Activated naive CD8-positive, alpha-beta T cell (primary cell): ENCODE measurements around the gene VASH2.
"Not testable (repeated sequence)": the region's sequence is repeated elsewhere in the genome, so short reads cannot be mapped to it uniquely, and the experiment has no call there.

Source experiments
- H3K27ac Mint-ChIP-seq: one replicate; pipeline ENCODE4 v1.8.0; 2021; ENCODE audit warnings: mixed read lengths
- H3K27me3 Mint-ChIP-seq: one replicate; pipeline ENCODE4 v1.8.0; 2021; ENCODE audit warnings: mixed read lengths
- H3K36me3 Mint-ChIP-seq: one replicate; pipeline ENCODE4 v1.8.0; 2021; ENCODE audit warnings: mixed read lengths
- H3K4me1 Mint-ChIP-seq: one replicate; pipeline ENCODE4 v1.8.0; 2021; ENCODE audit warnings: low read depth, mixed read lengths
- H3K4me3 Mint-ChIP-seq: one replicate; pipeline ENCODE4 v1.8.0; 2021; ENCODE audit warnings: mild to moderate bottlenecking, mixed read lengths
- H3K9me3 Mint-ChIP-seq: one replicate; pipeline ENCODE4 v1.8.0; 2021; ENCODE audit warnings: low read depth, mixed read lengths

The VASH2 gene

DNA sequence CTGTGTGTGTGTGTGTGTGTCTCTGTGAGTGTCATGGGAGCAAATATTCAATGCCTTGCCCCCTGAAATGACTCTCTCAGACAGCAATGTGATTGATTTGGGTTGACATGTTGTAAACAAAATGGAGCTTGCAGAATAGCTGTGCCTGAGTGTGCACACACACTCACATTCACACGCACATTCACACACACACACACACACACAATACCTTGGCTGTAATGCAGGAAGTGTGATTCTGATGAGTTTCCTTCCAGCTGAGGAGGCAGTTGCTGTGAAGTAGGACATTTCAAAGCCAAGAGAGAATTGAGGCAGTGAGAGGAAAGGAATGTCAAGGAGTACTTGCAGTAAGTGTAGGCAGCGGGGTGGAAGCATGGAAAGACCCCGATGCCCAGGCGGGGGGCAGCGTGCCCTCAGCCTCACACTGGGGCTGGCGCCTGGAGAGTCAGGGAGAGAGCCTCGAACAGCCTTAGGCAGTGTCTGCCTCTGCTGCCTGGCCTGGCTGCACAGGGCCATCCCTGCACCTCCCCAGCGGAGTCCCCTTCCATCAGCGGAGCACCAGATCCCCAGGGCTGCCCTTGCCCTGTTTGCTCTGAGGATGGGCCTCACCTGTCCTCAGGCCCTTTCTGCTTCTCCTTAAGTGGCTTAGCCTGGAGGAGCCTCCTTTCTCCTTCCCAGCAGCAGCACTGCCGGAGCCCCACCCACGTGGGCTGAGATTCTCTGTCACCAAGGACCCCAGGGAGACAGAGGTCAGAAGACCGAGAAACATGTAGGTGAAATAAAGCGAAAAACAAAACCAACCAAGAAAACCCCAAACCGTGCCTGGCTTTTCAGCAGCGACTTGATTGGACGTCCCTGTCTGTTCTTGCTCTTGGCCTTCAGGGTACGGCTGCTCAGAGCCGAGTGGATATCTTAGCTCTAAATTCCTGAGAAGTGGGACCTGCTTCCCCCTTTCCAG is 9.2 kb downstream of the VASH2 start:
- H3K27ac Mint-ChIP-seq = no peak overlapping the region
- H3K4me1 Mint-ChIP-seq = no peaks in the 10 kb centered on the region
- H3K4me3 Mint-ChIP-seq = no peak overlapping the region
- no peaks in the 10 kb centered on the region for H3K36me3 Mint-ChIP-seq
- H3K9me3 Mint-ChIP-seq = no peaks in the 10 kb centered on the region
- peaks cover 17% of the 10 kb centered on the region for H3K27me3 Mint-ChIP-seq

DNA sequence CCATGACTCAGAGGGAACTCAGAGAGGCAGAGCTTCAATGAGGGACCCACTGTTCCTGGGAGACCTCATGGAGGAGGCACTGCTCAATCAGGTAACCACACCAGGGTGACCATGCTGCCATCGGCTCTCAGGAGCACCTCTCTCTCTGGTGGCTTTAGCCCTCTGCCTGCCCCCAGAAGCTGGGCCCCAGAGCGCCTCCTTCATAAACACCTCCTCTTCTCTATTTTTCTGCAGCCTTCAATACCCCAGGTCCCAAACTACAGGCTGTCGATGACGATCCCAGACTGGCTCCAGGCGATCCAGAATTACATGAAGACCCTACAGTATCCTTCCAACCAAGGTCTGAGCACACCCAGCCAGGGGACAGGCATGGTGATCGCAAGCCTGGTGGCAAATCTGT is 10.6 kb downstream of the VASH2 start:
- peaks cover 16% of the 10 kb centered on the region for H3K27me3 Mint-ChIP-seq
- H3K36me3 Mint-ChIP-seq = no peaks in the 10 kb centered on the region
- no peaks in the 10 kb centered on the region for H3K4me1 Mint-ChIP-seq
- H3K9me3 Mint-ChIP-seq = no peaks in the 10 kb centered on the region
- no peak overlapping the region for H3K4me3 Mint-ChIP-seq
- no peak overlapping the region for H3K27ac Mint-ChIP-seq

DNA sequence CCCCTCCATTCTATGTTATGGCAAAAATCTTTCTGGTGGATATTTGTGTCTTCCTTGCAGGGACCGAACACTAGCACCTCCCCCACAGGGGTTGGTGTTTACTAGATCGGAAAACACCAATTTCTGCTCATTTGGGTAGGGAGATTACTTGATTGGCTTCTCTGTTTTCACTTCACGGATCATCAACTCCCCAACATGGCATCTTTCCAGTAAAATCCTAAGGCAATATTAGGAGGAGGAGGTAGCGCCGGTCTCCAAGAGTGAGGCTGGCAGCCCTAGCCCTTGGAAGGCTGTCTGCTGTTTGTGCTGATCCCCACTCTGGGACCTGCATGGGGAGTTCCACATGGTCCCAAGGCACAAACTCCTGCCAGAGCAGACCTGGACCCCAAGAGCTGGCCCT is 12.2 kb downstream of the VASH2 start:
- H3K9me3 Mint-ChIP-seq = no peaks in the 10 kb centered on the region
- no peaks in the 10 kb centered on the region for H3K4me1 Mint-ChIP-seq
- no peak overlapping the region for H3K27ac Mint-ChIP-seq
- no peak overlapping the region for H3K4me3 Mint-ChIP-seq
- no peaks in the 10 kb centered on the region for H3K36me3 Mint-ChIP-seq
- H3K27me3 Mint-ChIP-seq = peaks cover 13% of the 10 kb centered on the region

DNA sequence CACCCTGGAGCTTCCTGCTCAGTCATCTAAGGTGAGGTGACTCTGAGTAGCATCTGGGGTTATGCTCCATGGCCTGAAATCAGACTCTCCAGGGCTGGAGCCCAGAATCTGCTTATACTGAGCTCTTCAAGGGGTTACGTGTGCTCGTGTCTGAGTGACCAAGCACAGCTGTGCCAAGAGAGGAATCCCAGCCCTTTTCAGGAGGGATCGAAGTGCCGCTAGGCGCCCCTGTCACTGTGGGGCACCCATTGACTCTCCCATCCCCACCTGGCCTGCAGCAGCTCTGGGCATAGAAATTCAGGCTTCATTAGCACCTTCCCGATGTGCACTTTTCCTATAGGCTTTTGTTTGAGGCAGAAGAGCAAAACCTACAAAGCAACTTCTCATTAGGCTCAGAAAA is 13.8 kb downstream of the VASH2 start:
- no peak overlapping the region for H3K27ac Mint-ChIP-seq
- no peaks in the 10 kb centered on the region for H3K9me3 Mint-ChIP-seq
- no peaks in the 10 kb centered on the region for H3K4me1 Mint-ChIP-seq
- H3K27me3 Mint-ChIP-seq = peaks cover 17% of the 10 kb centered on the region
- no peaks in the 10 kb centered on the region for H3K36me3 Mint-ChIP-seq
- H3K4me3 Mint-ChIP-seq = no peak overlapping the region

DNA sequence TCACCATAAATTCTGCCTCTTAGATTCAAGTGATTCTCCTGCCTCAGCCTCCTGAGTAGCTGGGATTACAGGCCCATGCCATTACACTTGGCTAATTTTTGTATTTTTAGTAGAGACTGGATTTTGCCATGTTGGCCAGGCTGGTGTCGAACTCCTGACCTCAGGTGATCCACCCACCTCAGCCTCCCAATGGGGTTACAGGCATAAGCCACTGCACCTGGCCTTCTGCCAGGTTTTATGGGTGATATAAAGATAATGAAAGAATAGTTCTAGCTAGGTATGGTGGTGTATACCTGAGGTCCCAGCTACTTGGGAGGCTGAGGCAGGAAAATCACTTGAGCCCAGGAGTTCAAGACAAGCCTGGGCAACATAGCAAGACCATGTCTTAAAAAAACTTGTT is 14.7 kb downstream of the VASH2 start:
- not testable (repeated sequence) for H3K36me3 Mint-ChIP-seq, H3K4me1 Mint-ChIP-seq, H3K9me3 Mint-ChIP-seq, H3K4me3 Mint-ChIP-seq, H3K27ac Mint-ChIP-seq
- H3K27me3 Mint-ChIP-seq = peaks cover 16% of the 10 kb centered on the region

DNA sequence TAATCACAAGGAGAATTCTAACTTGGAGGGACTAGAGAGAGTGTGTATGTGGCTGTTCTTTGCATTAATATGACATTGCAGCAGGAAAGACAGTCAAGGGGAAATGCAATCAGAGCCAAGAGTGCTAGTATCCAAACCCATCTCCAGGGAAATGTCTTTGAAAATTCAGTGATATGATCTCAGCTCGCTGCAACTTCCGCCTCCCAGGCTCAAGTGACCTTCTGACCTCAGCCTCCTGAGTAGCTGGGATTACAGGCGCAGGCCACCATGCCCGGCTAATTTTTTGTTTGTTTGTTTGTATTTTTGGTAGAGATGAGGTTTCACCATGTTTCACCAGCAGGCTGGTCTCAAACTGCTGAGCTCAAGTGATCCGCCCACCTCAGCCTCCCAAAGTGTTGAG is 16.3 kb downstream of the VASH2 start:
- Mint-ChIP-seq H3K9me3 (no peaks in the 10 kb centered on the region), H3K36me3 (no peaks in the 10 kb centered on the region), H3K4me1 (no peaks in the 10 kb centered on the region), H3K27me3 (peaks cover 13% of the 10 kb centered on the region), H3K4me3 (no peak overlapping the region), H3K27ac (no peak overlapping the region)

DNA sequence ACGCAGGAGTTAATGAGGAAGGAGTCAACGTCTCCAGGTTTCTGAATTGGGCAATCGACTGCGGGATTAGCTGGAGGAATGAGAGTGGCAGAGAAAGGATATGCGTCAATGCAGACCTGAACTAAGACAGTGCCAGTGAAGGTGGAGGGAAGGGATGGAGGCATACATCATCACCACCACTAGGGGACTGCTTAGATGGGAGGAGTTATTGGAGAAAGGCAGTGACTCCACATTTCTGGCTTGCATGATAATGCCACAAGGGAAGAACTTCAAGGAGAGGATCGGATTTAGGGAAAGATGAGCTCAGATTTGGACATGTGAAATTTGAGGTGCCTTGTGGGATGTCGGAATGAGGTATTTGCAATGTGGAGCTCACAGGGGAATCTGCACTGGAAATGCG is 17.5 kb downstream of the VASH2 start:
- H3K27ac Mint-ChIP-seq = no peak overlapping the region
- peaks cover 15% of the 10 kb centered on the region for H3K27me3 Mint-ChIP-seq
- no peaks in the 10 kb centered on the region for H3K4me1 Mint-ChIP-seq
- no peaks in the 10 kb centered on the region for H3K9me3 Mint-ChIP-seq
- no peak overlapping the region for H3K4me3 Mint-ChIP-seq
- no peaks in the 10 kb centered on the region for H3K36me3 Mint-ChIP-seq

DNA sequence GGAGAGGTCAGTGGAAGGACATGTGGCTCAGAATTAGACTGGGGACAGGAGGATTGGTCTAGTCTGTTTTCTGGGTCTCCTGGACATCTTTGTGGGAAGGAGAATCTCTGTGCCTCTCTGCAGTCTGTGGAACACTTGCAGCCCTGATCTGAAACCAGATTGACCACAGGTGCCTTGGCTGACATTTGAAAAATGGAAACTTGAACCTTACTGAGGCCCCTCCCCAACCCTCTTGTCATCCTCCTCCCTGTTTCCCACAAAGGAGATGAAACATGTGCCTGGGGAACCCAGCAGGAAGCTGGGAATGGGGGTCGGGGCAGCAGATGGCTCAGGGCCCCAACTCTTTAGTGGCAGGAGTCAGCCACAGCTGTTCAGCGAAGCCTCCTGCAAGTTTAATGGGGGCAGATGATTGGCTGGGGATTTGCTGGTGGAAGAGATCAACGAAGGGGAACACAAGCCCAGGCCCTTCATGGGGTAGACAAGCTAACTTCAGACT is 18.1 kb downstream of the VASH2 start:
- H3K27ac Mint-ChIP-seq = no peak overlapping the region
- no peaks in the 10 kb centered on the region for H3K9me3 Mint-ChIP-seq
- H3K4me1 Mint-ChIP-seq = no peaks in the 10 kb centered on the region
- H3K4me3 Mint-ChIP-seq = no peak overlapping the region
- H3K36me3 Mint-ChIP-seq = no peaks in the 10 kb centered on the region
- H3K27me3 Mint-ChIP-seq = peaks cover 15% of the 10 kb centered on the region

DNA sequence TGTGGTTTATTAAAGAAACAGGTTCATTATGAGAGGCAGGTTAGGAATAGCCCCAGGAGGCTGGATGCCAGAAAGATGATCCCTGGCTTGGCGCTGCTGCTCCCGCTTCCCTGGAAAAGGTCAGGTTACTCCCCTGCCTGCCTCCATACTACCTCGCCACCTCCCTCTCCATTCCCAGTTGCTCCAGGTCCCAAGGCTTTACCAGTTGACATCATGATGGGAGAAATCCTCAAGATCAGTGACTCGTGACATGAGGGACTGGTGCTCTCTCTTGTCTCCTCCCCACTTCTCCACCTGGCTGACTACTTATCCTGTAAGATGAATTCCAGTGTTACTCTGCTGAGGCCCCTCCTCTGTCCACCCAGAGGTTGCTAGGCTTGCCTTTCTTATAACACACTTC is 19.7 kb downstream of the VASH2 start:
- no peak overlapping the region for H3K4me3 Mint-ChIP-seq
- no peaks in the 10 kb centered on the region for H3K9me3 Mint-ChIP-seq
- H3K4me1 Mint-ChIP-seq = no peaks in the 10 kb centered on the region
- H3K27me3 Mint-ChIP-seq = peaks cover 15% of the 10 kb centered on the region
- H3K27ac Mint-ChIP-seq = no peak overlapping the region
- no peaks in the 10 kb centered on the region for H3K36me3 Mint-ChIP-seq

DNA sequence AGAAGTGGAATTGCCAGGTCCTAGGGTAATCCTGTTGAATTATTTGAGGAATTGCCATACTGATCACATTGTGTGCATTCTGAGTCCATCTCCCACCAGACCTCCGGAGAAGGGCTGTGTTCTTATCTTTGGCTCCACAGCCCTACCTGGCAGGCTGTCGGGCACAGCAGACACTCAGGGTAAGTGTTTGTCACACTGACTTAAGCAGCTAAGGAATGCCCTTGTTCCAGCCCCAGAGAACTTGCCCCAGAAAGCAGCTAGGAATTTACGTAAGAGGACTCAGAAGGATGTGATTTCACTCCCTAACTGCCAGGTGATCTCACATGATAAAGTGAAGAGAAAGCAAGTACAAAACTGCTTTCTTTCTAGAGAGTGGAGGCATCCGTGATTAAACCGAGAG is 21.0 kb downstream of the VASH2 start:
- peaks cover 13% of the 10 kb centered on the region for H3K27me3 Mint-ChIP-seq
- H3K9me3 Mint-ChIP-seq = no peaks in the 10 kb centered on the region
- no peak overlapping the region for H3K4me3 Mint-ChIP-seq

DNA sequence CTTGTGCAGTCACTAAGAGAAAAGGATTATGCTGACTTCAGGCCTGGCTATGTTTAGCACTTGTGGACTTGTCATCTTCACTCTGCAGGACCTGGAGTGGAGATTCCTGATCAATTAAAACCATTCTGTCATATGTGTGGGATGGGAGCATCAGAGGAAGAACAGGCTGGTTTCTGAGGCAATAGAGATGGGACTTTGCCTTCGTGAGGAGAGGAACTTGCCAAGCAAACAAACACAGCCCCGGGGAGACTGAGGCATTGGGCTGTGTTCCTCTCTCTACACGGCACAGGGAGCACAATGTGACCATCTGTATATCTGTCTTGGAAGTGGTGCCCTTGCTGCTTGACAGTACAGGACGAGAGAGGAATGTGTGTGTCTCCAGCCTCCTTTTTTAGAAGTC is 23.1 kb downstream of the VASH2 start:
- no peaks in the 10 kb centered on the region for H3K36me3 Mint-ChIP-seq
- H3K4me3 Mint-ChIP-seq = no peak overlapping the region

More for the DNA sequence above, 21.0 kb downstream of the VASH2 start:
- Mint-ChIP-seq H3K36me3 (no peaks in the 10 kb centered on the region), H3K27ac (no peak overlapping the region), H3K4me1 (no peaks in the 10 kb centered on the region)

DNA sequence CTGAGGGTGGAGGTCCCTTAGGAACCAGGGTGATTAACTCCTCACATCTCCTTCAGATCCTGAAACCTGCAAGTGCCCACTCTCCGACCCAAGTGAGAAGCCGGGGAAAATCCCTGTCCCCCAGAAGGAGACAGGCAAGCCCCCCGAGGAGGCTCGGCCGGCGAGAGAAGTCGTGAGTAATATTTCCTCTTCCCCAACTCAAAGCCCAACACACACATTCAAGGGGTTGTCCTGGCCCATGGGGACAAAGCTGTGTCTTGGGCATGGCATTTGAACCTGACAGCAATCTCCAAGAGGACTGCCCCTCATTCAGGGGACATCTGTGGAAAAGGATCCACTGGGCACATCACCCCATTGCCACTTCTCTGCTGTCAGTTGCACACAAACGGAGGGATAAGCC is 23.6 kb downstream of the VASH2 start:
- H3K4me3 Mint-ChIP-seq = no peak overlapping the region
- H3K27me3 Mint-ChIP-seq = peaks cover 2% of the 10 kb centered on the region
- H3K9me3 Mint-ChIP-seq = no peaks in the 10 kb centered on the region
- H3K27ac Mint-ChIP-seq = no peak overlapping the region
- no peaks in the 10 kb centered on the region for H3K36me3 Mint-ChIP-seq
- H3K4me1 Mint-ChIP-seq = no peaks in the 10 kb centered on the region

More for the DNA sequence above, 23.1 kb downstream of the VASH2 start:
- no peaks in the 10 kb centered on the region for H3K4me1 Mint-ChIP-seq
- peaks cover 2% of the 10 kb centered on the region for H3K27me3 Mint-ChIP-seq
- no peaks in the 10 kb centered on the region for H3K9me3 Mint-ChIP-seq
- H3K27ac Mint-ChIP-seq = no peak overlapping the region

DNA sequence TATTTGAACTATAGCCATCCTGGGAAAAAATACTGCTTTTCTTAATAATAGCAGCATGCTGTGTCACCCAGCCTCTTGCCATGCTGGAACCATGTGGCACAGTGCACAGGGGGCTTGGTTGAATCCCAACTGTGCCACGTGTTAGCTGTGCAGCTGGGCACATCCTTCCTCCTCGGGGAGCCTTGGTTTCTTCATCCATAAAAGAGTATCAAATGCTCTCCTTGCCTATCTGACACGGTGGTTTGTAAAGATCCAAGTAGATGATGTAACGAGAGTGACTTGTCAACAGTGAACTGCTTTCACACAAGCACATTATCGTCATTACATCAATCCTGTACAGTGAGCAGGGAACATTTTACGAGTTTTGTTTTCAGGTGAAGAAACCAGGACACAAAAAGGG is 24.4 kb downstream of the VASH2 start:
- Mint-ChIP-seq H3K27ac (no peak overlapping the region), H3K4me3 (no peak overlapping the region), H3K36me3 (no peaks in the 10 kb centered on the region), H3K4me1 (no peaks in the 10 kb centered on the region), H3K27me3 (peaks cover 2% of the 10 kb centered on the region), H3K9me3 (no peaks in the 10 kb centered on the region)

DNA sequence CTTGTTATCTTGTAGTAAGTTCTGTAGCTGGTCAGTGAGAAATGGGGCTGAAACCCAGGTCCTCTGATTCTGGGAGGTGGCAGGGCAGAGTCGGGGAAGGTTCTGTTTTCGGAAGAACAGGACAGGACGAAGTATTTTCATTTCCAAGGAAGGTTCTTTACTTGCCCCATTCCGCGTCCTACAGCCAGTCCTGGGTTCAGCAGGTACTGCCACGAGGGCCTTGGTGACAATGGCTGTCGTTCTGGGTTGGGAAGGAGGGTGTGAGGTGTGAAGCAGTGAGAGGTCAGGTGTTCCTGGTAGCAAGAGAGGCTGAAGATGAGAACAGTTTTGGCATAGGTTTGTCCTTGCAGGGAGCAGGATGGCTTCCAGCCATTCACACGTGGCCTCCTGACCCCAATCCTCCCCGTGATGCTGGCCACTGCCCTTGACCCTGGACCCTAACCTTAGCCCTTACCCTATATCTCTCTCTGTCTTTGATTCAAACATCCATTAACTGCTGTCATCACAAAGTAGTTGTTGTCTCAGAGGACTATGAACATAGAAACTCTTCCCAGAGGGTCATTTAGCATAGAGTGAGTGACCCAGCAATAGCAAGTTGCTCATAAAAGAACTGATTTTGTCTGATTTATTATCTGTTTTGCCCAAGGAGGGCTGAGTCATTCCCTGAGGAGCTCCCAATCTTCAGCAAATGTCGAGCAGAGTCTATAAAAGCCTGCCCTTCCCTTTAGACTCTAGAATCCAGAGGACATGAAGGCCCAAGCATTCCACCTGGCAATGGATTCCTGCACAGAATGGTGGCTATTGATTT is 25.0 kb downstream of the VASH2 start:
- Mint-ChIP-seq H3K27me3 (peaks cover 2% of the 10 kb centered on the region), H3K9me3 (no peaks in the 10 kb centered on the region), H3K4me1 (no peaks in the 10 kb centered on the region), H3K27ac (no peak overlapping the region), H3K4me3 (no peak overlapping the region), H3K36me3 (no peaks in the 10 kb centered on the region)

DNA sequence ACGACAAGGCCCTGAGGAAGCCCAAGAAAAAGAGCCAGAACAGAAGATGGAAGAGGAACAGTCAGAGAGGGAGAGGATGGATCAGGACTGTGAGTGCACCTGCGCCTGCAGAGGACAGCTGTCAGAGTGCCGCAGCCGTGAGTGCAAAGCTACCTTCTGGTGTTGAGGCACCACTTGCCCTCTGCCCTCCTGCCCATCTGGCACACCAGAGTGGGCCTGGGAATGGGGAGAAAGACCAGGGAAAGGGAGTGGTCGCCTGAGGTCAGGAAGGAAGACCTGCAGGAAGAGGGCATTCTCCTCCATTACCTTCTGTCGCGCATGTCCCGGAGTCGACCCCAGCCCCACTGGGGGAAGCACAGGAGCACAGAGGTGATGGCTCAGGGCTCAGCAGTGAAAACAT is 26.2 kb downstream of the VASH2 start:
- Mint-ChIP-seq H3K4me1 (no peaks in the 10 kb centered on the region), H3K27me3 (peaks cover 2% of the 10 kb centered on the region), H3K36me3 (no peaks in the 10 kb centered on the region), H3K9me3 (no peaks in the 10 kb centered on the region), H3K4me3 (no peak overlapping the region), H3K27ac (no peak overlapping the region)
